CD8-positive, alpha-beta memory T cell (primary cell): ENCODE measurements around the gene XKR7. TPM values are rescaled to one million over a fixed set of nuclear protein-coding genes. Genes with fewer than 3 reads are reported as not detected.

Experiments used
- CTCF ChIA-PET: fragments of 350-600 bp; sonication (Branson Sonifier 250); formaldehyde crosslinking; loops from one replicate; lab custom pipeline; 2021; ENCODE audit warnings: antibody characterized with exemption; lab: Charles Lee
- POLR2A ChIA-PET: fragments of 350-600 bp; sonication (Branson Sonifier 250); formaldehyde crosslinking; loops from one replicate; lab custom pipeline; 2021; ENCODE audit warnings: antibody characterized with exemption; lab: Charles Lee
- DNase-seq, 5 donors: peaks; one replicate each; pipeline versions ENCODE4 v3.0.0 to v3.0.0-alpha.2; 2020 to 2022; ENCODE audit warnings: mixed read lengths in 1 of 5
- H3K27ac ChIP-seq: one replicate; pipeline ENCODE4 v1.7.0; 2013; ENCODE audit warnings: low read depth, mild to moderate bottlenecking, low read length, moderate library complexity
- H3K27me3 ChIP-seq: 2 replicates; pipeline ENCODE4 v1.7.0; 2013; ENCODE audit warnings: low read length, mild to moderate bottlenecking; ENCODE audit not compliant: insufficient read depth, poor library complexity, severe bottlenecking
- H3K36me3 ChIP-seq: 2 replicates; pipeline ENCODE4 v1.7.0; 2013; ENCODE audit warnings: mild to moderate bottlenecking, low read length, moderate library complexity; ENCODE audit not compliant: insufficient read depth
- H3K4me1 ChIP-seq: 2 replicates; pipeline ENCODE4 v1.7.0; 2013; ENCODE audit warnings: mild to moderate bottlenecking, low read length, moderate library complexity; ENCODE audit not compliant: insufficient read depth
- H3K4me3 ChIP-seq: 2 replicates; pipeline ENCODE4 v1.7.0; 2013; ENCODE audit warnings: mild to moderate bottlenecking, low read length
- H3K9me3 ChIP-seq: 2 replicates; pipeline ENCODE4 v1.7.0; 2013; ENCODE audit warnings: mild to moderate bottlenecking, low read length
- H3K27ac Mint-ChIP-seq, 8 donors: one replicate each; pipeline ENCODE4 v1.8.0; 2020 to 2021; ENCODE audit warnings: mixed read lengths in 8 of 8, mild to moderate bottlenecking in 6 of 8, inconsistent platforms in 3 of 8, moderate library complexity in 3 of 8
- H3K27me3 Mint-ChIP-seq, 2 donors: one replicate each; pipeline ENCODE4 v1.8.0; 2020 to 2021; ENCODE audit warnings: mixed read lengths in 2 of 2, mild to moderate bottlenecking in 1 of 2, moderate library complexity in 1 of 2
- H3K36me3 Mint-ChIP-seq, 3 donors: one replicate each; pipeline ENCODE4 v1.8.0; 2020 to 2021; ENCODE audit warnings: mixed read lengths in 3 of 3, inconsistent platforms in 1 of 3, mild to moderate bottlenecking in 1 of 3
- H3K4me1 Mint-ChIP-seq, 3 donors: one replicate each; pipeline ENCODE4 v1.8.0; 2020 to 2021; ENCODE audit warnings: mixed read lengths in 3 of 3, inconsistent platforms in 1 of 3, mild to moderate bottlenecking in 1 of 3
- H3K4me3 Mint-ChIP-seq, 7 donors: one replicate each; pipeline ENCODE4 v1.8.0; 2020 to 2021; ENCODE audit warnings: mixed read lengths in 7 of 7, mild to moderate bottlenecking in 6 of 7, moderate library complexity in 4 of 7, inconsistent platforms in 2 of 7
- H3K9me3 Mint-ChIP-seq, 5 donors: one replicate each; pipeline ENCODE4 v1.8.0; 2020 to 2022; ENCODE audit warnings: mixed read lengths in 5 of 5, mild to moderate bottlenecking in 3 of 5, moderate library complexity in 2 of 5, inconsistent platforms in 1 of 5
- polyA plus RNA-seq: library from polyadenylated mRNA; unstranded; fragments of 300-500 nt; fragmentation: Illumina TruSeq; gene quantifications from one replicate; pipeline ENCODE4 v1.2.3, GENCODE V29; 2021
- total RNA-seq, 2 experiments: library from RNA; stranded (reverse); gene quantifications; one replicate each; pipeline ENCODE4 v1.2.3, GENCODE V29; 2021

XKR7 gene
- total and polyA plus RNA-seq, 3 experiments from 2014 or later = 0.02 TPM; not detected in 2

DNA sequence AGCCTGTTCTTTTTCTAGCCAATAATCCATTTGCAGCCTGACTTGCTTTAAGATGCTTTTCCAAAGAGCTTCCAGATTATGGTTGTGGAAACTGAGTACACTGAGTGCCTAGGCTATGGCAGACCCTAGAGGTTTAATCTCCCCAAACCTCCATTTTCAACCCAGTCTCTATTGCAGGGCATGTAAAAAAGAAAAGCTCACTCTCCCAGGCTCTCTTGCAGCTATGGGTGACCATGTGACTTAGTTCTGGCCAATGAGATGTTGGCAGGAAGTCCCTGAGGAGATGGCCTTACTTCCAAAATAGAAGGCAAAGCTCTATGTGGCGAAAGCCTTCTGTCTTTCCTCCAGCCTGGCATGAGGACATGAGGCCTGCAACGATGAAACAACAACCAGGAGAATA is 19.9 kb upstream of the XKR7 start:
- Mint-ChIP-seq H3K9me3 (no peaks in the 10 kb centered on the region), H3K4me1 (peaks cover 30 to 38% (median 36%) of the 10 kb centered on the region in 3 donors), H3K27ac (no peak overlapping the region), H3K36me3 (peaks cover 12 to 76% (median 25%) of the 10 kb centered on the region in 3 donors), H3K27me3 (no peaks in the 10 kb centered on the region), H3K4me3 (peak overlapping the region in 1 of 7 donors; percentile 12)
- H3K36me3 ChIP-seq = peaks cover 38% of the 10 kb centered on the region
- ChIA-PET POLR2A (no interaction called here), CTCF (no interaction called here)
- H3K9me3 ChIP-seq = no peaks in the 10 kb centered on the region
- H3K4me3 ChIP-seq = no peak overlapping the region
- no peaks in the 10 kb centered on the region for H3K27me3 ChIP-seq
- peaks cover 21% of the 10 kb centered on the region for H3K4me1 ChIP-seq
- DNase-seq = no peak
- H3K27ac ChIP-seq = no peak overlapping the region

DNA sequence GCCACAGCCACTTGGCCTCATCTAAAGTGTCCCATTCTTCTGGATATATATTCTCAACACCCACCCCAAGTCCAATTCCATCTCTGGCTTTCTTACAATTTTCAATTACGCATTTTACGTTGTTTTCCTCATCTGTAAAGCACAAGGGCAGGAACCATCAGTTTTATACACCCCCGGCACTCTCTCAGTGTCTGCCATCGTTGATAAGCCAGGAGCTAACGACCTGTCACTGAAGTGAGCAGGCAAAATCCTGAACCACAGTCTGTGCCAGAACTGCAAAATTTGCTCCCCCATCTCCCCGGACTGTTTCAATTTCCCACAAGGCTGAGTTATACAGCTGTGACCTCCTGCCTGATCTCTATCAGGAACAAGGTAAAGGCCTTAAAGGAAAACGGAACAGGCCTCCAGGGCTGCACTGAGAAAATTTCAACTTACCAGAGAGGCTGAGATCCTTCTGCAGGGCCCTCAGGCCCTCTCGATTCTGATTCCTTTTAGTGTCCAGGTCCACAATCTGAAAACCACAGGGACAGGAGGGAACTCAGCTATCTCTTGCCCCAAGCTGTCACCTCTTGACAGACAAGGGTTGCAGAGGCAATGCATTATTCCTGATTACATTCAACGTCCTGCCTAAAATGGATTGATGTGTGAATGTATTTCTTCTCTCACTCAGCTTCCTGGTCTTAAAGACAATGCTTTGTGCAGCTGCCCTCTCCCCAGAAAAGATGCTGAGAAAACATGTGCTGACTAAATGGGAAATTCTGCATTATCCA is 17.9 kb upstream of the XKR7 start:
- Histone ChIP-seq H3K9me3 (no peaks in the 10 kb centered on the region), H3K4me1 (peaks cover 21% of the 10 kb centered on the region), H3K4me3 (no peak overlapping the region), H3K27me3 (peaks cover 2% of the 10 kb centered on the region), H3K27ac (no peak overlapping the region), H3K36me3 (peaks cover 34% of the 10 kb centered on the region)
- no peaks in the 10 kb centered on the region for H3K9me3 Mint-ChIP-seq
- peaks cover 2 to 5% of the 10 kb centered on the region in 2 donors for H3K27me3 Mint-ChIP-seq
- H3K36me3 Mint-ChIP-seq = peaks cover 12 to 57% (median 16%) of the 10 kb centered on the region in 3 donors
- H3K4me1 Mint-ChIP-seq = peaks cover 30 to 38% (median 36%) of the 10 kb centered on the region in 3 donors
- ChIA-PET CTCF (interaction anchor here (1.1 to 4.3 kb wide), 3 partner anchors 9 to 103 kb away, joined by 3 to 43 read pairs (median 7); no protein-coding TSS in a partner anchor), POLR2A (no interaction called here)
- H3K27ac Mint-ChIP-seq = peak overlapping the region in 2 of 8 donors; percentile 24 to 62
- peak overlapping the region; percentile 37 to 99 (median 98) for H3K4me3 Mint-ChIP-seq
- no peak for DNase-seq

DNA sequence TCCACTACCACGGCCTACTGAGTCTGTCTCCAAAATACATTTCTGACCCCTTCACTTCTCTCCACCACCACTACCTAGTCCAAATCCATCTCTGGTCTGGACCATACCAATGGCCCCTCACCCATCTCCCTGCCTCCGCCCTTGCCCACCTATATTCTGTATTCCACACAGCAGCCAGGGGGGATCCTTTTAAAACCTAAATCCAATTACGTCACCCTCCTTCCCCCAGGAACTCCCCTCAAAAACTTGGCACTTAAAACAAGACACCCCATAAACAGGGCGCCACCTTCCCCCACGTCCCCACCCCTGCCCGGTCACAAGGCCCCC is 16.8 kb upstream of the XKR7 start:
- peak overlapping the region; percentile 96 to 100 (median 98) for H3K4me3 Mint-ChIP-seq
- Histone ChIP-seq H3K9me3 (no peaks in the 10 kb centered on the region), H3K4me1 (peaks cover 21% of the 10 kb centered on the region), H3K27me3 (peaks cover 2% of the 10 kb centered on the region), H3K36me3 (peaks cover 26% of the 10 kb centered on the region), H3K27ac (peak overlapping the region; percentile 84), H3K4me3 (peak overlapping the region; percentile 89)
- peaks cover 30 to 38% (median 36%) of the 10 kb centered on the region in 3 donors for H3K4me1 Mint-ChIP-seq
- CTCF ChIA-PET = interaction anchor here (0.9 to 4.3 kb wide), 9 partner anchors 10 to 104 kb away, joined by 3 to 43 read pairs (median 4); partner anchors contain the start of genes DUSP15 and TTLL9
- H3K27me3 Mint-ChIP-seq = peaks cover 10 to 12% of the 10 kb centered on the region in 2 donors
- peak overlapping the region; percentile 62 to 98 (median 96) for H3K27ac Mint-ChIP-seq
- POLR2A ChIA-PET = no interaction called here
- H3K36me3 Mint-ChIP-seq = peaks cover 12 to 46% (median 16%) of the 10 kb centered on the region in 3 donors
- H3K9me3 Mint-ChIP-seq = no peaks in the 10 kb centered on the region
- no peak for DNase-seq

DNA sequence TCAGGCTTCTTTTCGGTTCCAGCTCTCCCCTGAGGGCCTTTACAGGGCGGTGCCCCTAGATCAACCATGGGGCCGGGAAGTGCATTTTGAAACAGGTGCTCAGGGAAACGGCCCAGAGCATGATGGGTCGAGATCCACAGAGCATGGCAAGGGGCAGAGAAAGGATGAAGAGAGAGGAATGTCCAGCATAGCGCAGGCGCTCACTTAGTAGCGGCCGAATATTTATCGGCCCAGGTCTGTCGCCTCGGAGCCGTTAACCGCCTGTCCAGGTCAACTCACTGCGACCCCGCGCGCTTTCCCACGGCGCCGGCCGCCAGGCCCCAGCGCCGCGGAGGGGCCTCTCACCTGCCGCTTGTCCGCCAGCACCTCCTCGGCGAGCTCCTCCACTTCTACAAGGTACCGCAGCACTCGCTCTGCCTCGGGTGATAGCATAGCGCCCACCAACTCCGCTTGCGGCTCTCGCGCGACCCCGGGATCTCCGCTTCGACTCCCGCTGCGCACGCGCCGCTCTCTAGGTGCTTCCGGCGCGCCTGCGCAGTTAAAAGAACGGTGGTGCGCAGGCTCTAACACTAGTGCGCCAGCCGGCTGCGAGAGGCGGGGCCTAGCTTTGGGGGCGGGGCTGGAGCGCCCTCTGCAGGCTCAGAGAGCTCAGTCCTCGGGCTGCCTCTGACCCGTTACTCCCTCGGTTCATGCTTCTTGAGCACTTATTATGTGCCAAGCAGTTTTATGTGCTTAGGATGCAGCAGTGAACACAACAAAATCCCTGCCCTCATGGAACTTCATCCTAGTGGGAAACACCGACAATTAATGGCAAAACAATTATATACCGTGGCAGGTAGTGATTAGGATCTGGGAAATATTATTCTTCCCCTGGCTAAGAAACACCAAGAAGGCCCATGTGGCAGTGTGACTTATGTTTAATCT is 16.2 kb upstream of the XKR7 start, which contains the start of gene PDRG1:
PDRG1 (minus strand) TSS at position 517 of the 924 bp plus-strand sequence; CDS start at position 432, 85 bp downstream.
- H3K36me3 ChIP-seq = peaks cover 21% of the 10 kb centered on the region
- Mint-ChIP-seq H3K4me3 (peak within 1 kb of the TSS; percentile 96 to 100 (median 98)), H3K4me1 (peaks cover 30 to 38% (median 36%) of the 10 kb centered on the region in 3 donors), H3K27me3 (peaks cover 12 to 16% of the 10 kb centered on the region in 2 donors), H3K27ac (peak within 1 kb of the TSS; percentile 62 to 98 (median 96)), H3K9me3 (no peaks in the 10 kb centered on the region), H3K36me3 (peaks cover 12 to 40% (median 14%) of the 10 kb centered on the region in 3 donors)
- H3K4me3 ChIP-seq = peak within 1 kb of the TSS; percentile 89
- ChIA-PET CTCF (interaction anchor here (0.6 to 4.3 kb wide), 22 partner anchors 9 to 128 kb away, joined by 3 to 43 read pairs (median 4); partner anchors contain the start of genes DUSP15, TTLL9 and XKR7), POLR2A (interaction anchor here (1.0 kb wide), 2 partner anchors 72 to 99 kb away, joined by 4 to 5 read pairs; no protein-coding TSS in a partner anchor)
- H3K27ac ChIP-seq = peak within 1 kb of the TSS; percentile 84
- peaks cover 21% of the 10 kb centered on the region for H3K4me1 ChIP-seq
- peak; percentile 95 to 97 (median 95) for DNase-seq
- peaks cover 2% of the 10 kb centered on the region for H3K27me3 ChIP-seq
- no peaks in the 10 kb centered on the region for H3K9me3 ChIP-seq

DNA sequence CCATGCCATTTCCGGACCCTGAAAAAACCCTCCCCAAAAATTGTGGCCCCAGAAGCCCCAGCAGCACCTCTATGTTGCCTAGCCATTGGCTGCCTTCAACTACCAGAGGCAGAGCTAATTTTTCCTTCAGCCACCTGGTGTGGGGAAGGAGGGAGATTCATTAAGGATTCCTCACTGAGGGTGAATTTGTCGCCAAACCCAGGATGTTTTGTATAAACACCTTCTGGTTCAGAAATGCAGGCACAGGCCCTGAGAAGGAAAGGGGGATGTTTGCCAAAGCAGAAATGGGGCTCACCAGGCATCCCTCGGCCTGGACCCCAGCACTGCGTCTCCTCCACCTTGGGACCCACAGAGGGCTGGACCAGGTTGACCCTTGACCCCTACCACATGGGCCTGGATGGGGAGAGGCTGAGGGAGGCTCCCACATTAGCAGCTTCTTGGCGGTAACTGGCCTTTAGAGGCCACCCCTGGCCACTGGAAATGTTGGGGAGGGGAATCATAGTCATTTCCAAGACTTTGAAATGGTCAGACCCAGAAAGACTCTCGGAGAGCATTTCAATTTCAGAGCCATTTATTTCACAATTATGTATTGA is 14.3 kb upstream of the XKR7 start:
- Histone ChIP-seq H3K27me3 (peaks cover 5% of the 10 kb centered on the region), H3K36me3 (peaks cover 3% of the 10 kb centered on the region), H3K9me3 (no peaks in the 10 kb centered on the region), H3K27ac (no peak overlapping the region), H3K4me1 (peaks cover 21% of the 10 kb centered on the region), H3K4me3 (no peak overlapping the region)
- DNase-seq = no peak
- no peak overlapping the region for H3K4me3 Mint-ChIP-seq
- no peak overlapping the region for H3K27ac Mint-ChIP-seq
- H3K4me1 Mint-ChIP-seq = peaks cover 29 to 36% (median 36%) of the 10 kb centered on the region in 3 donors
- ChIA-PET CTCF (interaction anchor here (1.5 to 4.3 kb wide), 5 partner anchors 10 to 101 kb away, joined by 3 to 43 read pairs (median 4); no protein-coding TSS in a partner anchor), POLR2A (no interaction called here)
- no peaks in the 10 kb centered on the region for H3K9me3 Mint-ChIP-seq
- H3K27me3 Mint-ChIP-seq = peaks cover 18 to 22% of the 10 kb centered on the region in 2 donors
- H3K36me3 Mint-ChIP-seq = peaks cover 4 to 21% (median 8%) of the 10 kb centered on the region in 3 donors

DNA sequence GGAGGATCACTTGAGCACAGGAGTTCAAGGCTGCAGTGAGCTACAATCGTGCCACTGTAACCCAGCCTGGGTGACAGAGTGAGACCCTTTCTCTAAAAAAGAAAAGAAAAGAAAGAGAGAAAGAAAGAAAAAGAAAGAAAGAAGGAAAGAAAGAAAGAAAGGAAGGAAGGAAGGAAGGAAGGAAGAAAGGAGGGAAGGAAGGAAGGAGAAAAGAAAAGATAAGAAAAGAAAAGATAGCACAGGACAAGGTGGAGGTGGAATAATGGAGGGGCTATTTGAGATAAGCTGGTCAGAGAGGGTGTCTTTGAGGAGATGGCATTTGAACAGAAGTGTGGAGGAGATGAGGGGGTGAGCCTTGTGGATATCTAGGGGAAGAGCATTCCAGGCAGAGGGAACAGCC is 13.5 kb upstream of the XKR7 start:
- ChIA-PET CTCF (interaction anchor here (0.9 kb wide), 1 partner anchor 13 kb away, joined by 3 read pairs; no protein-coding TSS in a partner anchor), POLR2A (no interaction called here)
- no peak overlapping the region for H3K4me3 ChIP-seq

More for the DNA sequence above, 13.5 kb upstream of the XKR7 start:
- H3K9me3 ChIP-seq = no peaks in the 10 kb centered on the region
- no peak for DNase-seq
- no peak overlapping the region for H3K27ac ChIP-seq
- H3K27me3 Mint-ChIP-seq = peaks cover 18 to 28% of the 10 kb centered on the region in 2 donors
- H3K36me3 ChIP-seq = no peaks in the 10 kb centered on the region
- H3K27me3 ChIP-seq = peaks cover 5% of the 10 kb centered on the region
- no peak overlapping the region for H3K4me3 Mint-ChIP-seq
- H3K36me3 Mint-ChIP-seq = peaks cover 0 to 16% (median 3%) of the 10 kb centered on the region in 3 donors
- H3K4me1 ChIP-seq = peaks cover 21% of the 10 kb centered on the region
- peaks cover 24 to 28% (median 28%) of the 10 kb centered on the region in 3 donors for H3K4me1 Mint-ChIP-seq
- H3K9me3 Mint-ChIP-seq = no peaks in the 10 kb centered on the region
- no peak overlapping the region for H3K27ac Mint-ChIP-seq
